SK-N-SH (cell line): ENCODE data around the gene GNG12. TPM values are rescaled to one million over a fixed set of nuclear protein-coding genes. Genes with fewer than 3 reads are reported as not detected.

Experiments used
- CTCF ChIA-PET: fragments of 300-600, 350-600 bp; formaldehyde crosslinking; extraction: SDS; loops from one replicate; lab custom pipeline; 2021; lab: Yijun Ruan, JAX
- POLR2A ChIA-PET: fragments of 350-600 bp; sonication (Branson Sonifier 250); formaldehyde crosslinking; extraction: SDS; loops from one replicate; lab custom pipeline; 2020; ENCODE audit warnings: antibody characterized with exemption, inconsistent platforms; lab: Yijun Ruan, JAX
- DNase-seq: peaks from one replicate; pipeline ENCODE4 v3.0.0; 2012
- H2AFZ ChIP-seq: fragments of 200-600 bp; sonication (generic); 2 replicates; pipeline ENCODE4 v1.8.1; 2016; ENCODE audit warnings: antibody characterized with exemption, mild to moderate bottlenecking, low read depth
- H3F3A ChIP-seq: fragments of 200-600 bp; sonication (generic); replicated peaks from 2 replicates; pipeline ENCODE3; 2016; ENCODE audit warnings: antibody characterized with exemption, mild to moderate bottlenecking; ENCODE audit not compliant: insufficient read depth
- H3K27ac ChIP-seq, 2 experiments: fragments of 200-500 bp in 1 of 2; fragments of 200-600 bp in 1 of 2; sonication (Bioruptor generic) in 1 of 2; sonication (generic), shearing (Covaris generic) in 1 of 2; 2 replicates each; pipeline versions ENCODE4 v1.5.1 to v1.6.1; 2014 to 2016; ENCODE audit warnings: low read depth in 2 of 2, inconsistent platforms in 1 of 2, low read length in 1 of 2, mild to moderate bottlenecking in 1 of 2, mixed read lengths in 1 of 2
- H3K27me3 ChIP-seq: fragments of 200-600 bp; sonication (generic), shearing (Covaris generic); 2 replicates; pipeline ENCODE4 v1.6.1; 2016; ENCODE audit warnings: mixed run types; ENCODE audit not compliant: insufficient read depth
- H3K36me3 ChIP-seq, 2 experiments: fragments of 200-500 bp in 1 of 2; fragments of 200-600 bp in 1 of 2; sonication (Bioruptor generic) in 1 of 2; sonication (generic) in 1 of 2; replicated peaks in 1 of 2; 2 replicates each; pipeline versions ENCODE3 to v1.5.1; 2014 to 2016; ENCODE audit warnings: low read length in 1 of 2, mild to moderate bottlenecking in 1 of 2; ENCODE audit not compliant: insufficient read depth in 2 of 2, control insufficient read depth in 1 of 2
- H3K4me1 ChIP-seq, 2 experiments: fragments of 200-500 bp in 1 of 2; fragments of 200-600 bp in 1 of 2; sonication (Bioruptor generic) in 1 of 2; sonication (generic), shearing (Covaris generic) in 1 of 2; 2 replicates each; pipeline versions ENCODE4 v1.5.1 to v1.6.1; 2014 to 2016; ENCODE audit warnings: low read depth in 1 of 2, low read length in 1 of 2, mixed run types in 1 of 2; ENCODE audit not compliant: insufficient read depth in 2 of 2, control insufficient read depth in 1 of 2
- H3K4me2 ChIP-seq: fragments of 200-600 bp; sonication (generic), shearing (Covaris generic); 2 replicates; pipeline ENCODE4 v1.6.1; 2017; ENCODE audit warnings: mixed run types
- H3K4me3 ChIP-seq, 2 experiments: fragments of 200-500 bp in 1 of 2; fragments of 200-600 bp in 1 of 2; sonication (Bioruptor generic) in 1 of 2; sonication (generic), shearing (Covaris generic) in 1 of 2; 2 replicates each; pipeline versions ENCODE4 v1.5.1 to v1.8.1; 2014 to 2016; ENCODE audit warnings: low read depth in 2 of 2, inconsistent platforms in 1 of 2, low read length in 1 of 2, mild to moderate bottlenecking in 1 of 2, mixed read lengths in 1 of 2, moderate library complexity in 1 of 2
- H3K79me2 ChIP-seq: fragments of 200-600 bp; sonication (generic); 2 replicates; pipeline ENCODE4 v1.8.1; 2017; ENCODE audit warnings: mild to moderate bottlenecking; ENCODE audit not compliant: insufficient read depth
- H3K9ac ChIP-seq: fragments of 200-600 bp; sonication (generic); 2 replicates; pipeline ENCODE4 v1.6.1; 2017; ENCODE audit warnings: mixed run types
- H3K9me2 ChIP-seq: fragments of 200-600 bp; sonication (generic); 2 replicates; pipeline ENCODE4 v1.6.1; 2017; ENCODE audit warnings: mixed run types
- H3K9me3 ChIP-seq: fragments of 200-600 bp; sonication (generic); 2 replicates; pipeline ENCODE4 v1.6.1; 2017; ENCODE audit warnings: mixed run types, mild to moderate bottlenecking, moderate library complexity
- H4K20me1 ChIP-seq: fragments of 200-600 bp; sonication (generic); 2 replicates; pipeline ENCODE4 v1.6.1; 2017; ENCODE audit warnings: mild to moderate bottlenecking, mixed run types; ENCODE audit not compliant: insufficient read depth
- FOSL2 ChIP-seq: IDR thresholded peaks from 2 replicates; pipeline ENCODE4 v1.4.0; 2012; ENCODE audit warnings: low read depth, mild to moderate bottlenecking, moderate library complexity, borderline replicate concordance
- GATA2 ChIP-seq: sonication (generic); formaldehyde crosslinking; IDR thresholded peaks from 2 replicates; pipeline ENCODE4 v1.5.0; 2020; ENCODE audit warnings: mild to moderate bottlenecking, missing genetic modification reagents
- MEF2A ChIP-seq: IDR thresholded peaks from 2 replicates; pipeline ENCODE4 v1.4.0; 2012; ENCODE audit warnings: low read depth, borderline replicate concordance
- MXI1 ChIP-seq: IDR thresholded peaks from 2 replicates; pipeline ENCODE4 v1.6.1; 2012; ENCODE audit warnings: mild to moderate bottlenecking, low read depth, low read length, improper control_type of control experiment
- NFIC ChIP-seq: IDR thresholded peaks from 2 replicates; pipeline ENCODE4 v1.4.0; 2012; ENCODE audit warnings: borderline replicate concordance
- NRF1 ChIP-seq: IDR thresholded peaks from 2 replicates; pipeline ENCODE4 v1.6.1; 2012; ENCODE audit warnings: low read depth, mild to moderate bottlenecking, low read length
- POLR2AphosphoS5 ChIP-seq: IDR thresholded peaks from 2 replicates; pipeline ENCODE4 v1.6.1; 2012; ENCODE audit warnings: low read depth, low read length
- TCF12 ChIP-seq: IDR thresholded peaks from 2 replicates; pipeline ENCODE4 v1.4.0; 2012
- YY1 ChIP-seq: IDR thresholded peaks from 2 replicates; pipeline ENCODE4 v1.4.0; 2012; ENCODE audit warnings: low read depth, mild to moderate bottlenecking
- WGBS: methylation state at CpG from one replicate; pipeline ENCODE4 v1.1.6; 2017; ENCODE audit warnings: low lambda C conversion rate; 5-methylcytosine and 5-hydroxymethylcytosine counted together
- polyA plus RNA-seq, 3 experiments: library from polyadenylated mRNA; depleted of rRNA; stranded (reverse); fragments of >200 nt; gene quantifications; 2 replicates each; pipeline ENCODE4 v1.2.3, GENCODE V29; 2012
- TF ChIP-seq, protein P1 (sequence below): IDR thresholded peaks from 2 replicates; pipeline ENCODE4 v1.6.1; 2012; ENCODE audit warnings: mild to moderate bottlenecking, low read depth, low read length, moderate library complexity

The GNG12 gene
- polyA plus RNA-seq, 1 of the 3 experiments (the other 2 are of a cell fraction): 41.2 TPM

DNA sequence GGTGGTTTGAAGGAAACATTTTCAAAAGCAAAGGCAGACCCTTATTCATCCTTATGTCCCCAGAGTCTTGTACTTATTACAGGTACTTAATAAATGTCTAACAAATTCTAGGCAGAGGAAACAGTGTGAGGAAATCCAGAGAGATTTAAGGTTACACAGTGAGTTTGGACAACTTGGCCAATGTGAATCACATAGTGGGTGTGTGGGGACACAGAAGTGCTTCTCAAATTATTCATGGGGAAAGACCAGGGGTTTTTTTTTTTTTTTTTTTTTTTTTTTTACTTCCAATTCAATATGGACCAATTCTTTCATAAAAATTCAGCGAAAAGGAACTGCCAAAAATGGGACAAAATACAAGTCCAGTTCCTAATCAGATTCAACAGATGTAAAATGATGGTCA is 15.1 kb downstream of the GNG12 start (continued):
- TF ChIP-seq FOSL2: no peak
- no peak for TF ChIP-seq NRF1
- no peak for TF ChIP-seq POLR2AphosphoS5

DNA sequence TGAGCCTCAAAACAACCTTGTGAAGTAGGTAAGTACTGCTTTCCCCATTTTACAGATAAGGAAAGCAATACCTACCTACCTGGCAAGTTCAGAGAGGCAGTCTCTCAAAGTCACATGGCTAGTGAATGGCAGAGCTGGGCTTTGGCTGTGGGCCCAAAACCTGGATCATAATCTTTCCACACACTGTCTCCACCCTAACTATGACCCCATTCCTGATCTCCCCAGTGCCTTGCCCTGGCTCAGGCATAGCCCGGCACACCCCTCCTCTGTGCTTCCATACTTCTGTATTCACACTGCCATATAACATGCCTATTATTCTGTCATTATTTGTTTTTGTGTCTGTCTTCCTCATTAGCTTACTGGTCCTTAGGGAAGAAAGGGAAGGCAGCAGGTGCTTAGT is 15.9 kb downstream of the GNG12 start:
- POLR2A ChIA-PET: no interaction called here
- no peak overlapping the region for H2AFZ ChIP-seq
- no peak overlapping the region for H3K4me2 ChIP-seq
- peaks cover 0 to 13% of the 10 kb centered on the region in 2 experiments; a peak in 2 of 4 replicates for H3K4me1 ChIP-seq
- no peaks in the 10 kb centered on the region for H3K9me3 ChIP-seq
- no peak overlapping the region for H3K4me3 ChIP-seq
- H4K20me1 ChIP-seq: peaks cover 88% of the 10 kb centered on the region
- no peaks in the 10 kb centered on the region for H3F3A ChIP-seq
- no peak for DNase-seq
- no peaks in the 10 kb centered on the region for H3K27me3 ChIP-seq
- H3K9me2 ChIP-seq: no peaks in the 10 kb centered on the region
- no peak overlapping the region for H3K9ac ChIP-seq
- peaks cover 100% of the 10 kb centered on the region for H3K79me2 ChIP-seq
- TF ChIP-seq TCF12 (no peak), POLR2AphosphoS5 (no peak), NFIC (no peak), YY1 (no peak), MXI1 (no peak)
- TF ChIP-seq, all 33 proteins: peak for 0
- CTCF ChIA-PET: interaction anchor here (0.8 to 1.5 kb wide), 2 partner anchors 35 to 303 kb away, joined by 3 read pairs; no protein-coding TSS in a partner anchor
- 100% methylated on average over 1 of the region's 1 CpG for WGBS
- Histone ChIP-seq H3K27ac (no peak overlapping the region), H3K36me3 (peaks cover 2 to 26% of the 10 kb centered on the region in 2 experiments)

DNA sequence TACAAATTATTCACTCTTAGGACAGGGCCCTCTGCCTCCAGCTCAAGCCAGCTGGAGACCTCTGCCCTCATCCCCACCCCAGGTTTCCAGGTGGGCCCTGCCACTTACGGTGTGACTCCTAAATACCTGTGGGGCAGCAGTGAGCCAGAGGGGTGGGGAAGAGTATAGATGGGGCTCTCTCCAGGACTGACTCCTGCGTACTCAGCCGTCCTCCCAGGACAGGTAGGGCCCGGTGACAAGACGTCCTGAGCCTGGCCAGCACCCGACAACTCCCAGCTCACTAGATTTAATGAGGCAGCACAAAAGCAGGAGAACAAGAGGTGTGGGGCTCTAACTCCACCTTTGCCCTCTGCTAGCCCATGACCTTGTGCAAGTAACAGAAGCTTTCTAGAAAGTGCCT is 16.8 kb downstream of the GNG12 start:
- WGBS: 100% methylated on average over 1 of the region's 6 CpGs
- no peaks in the 10 kb centered on the region for H3K9me3 ChIP-seq
- H3K4me2 ChIP-seq: no peak overlapping the region
- no peak for DNase-seq
- H3K9ac ChIP-seq: no peak overlapping the region
- H3K4me3 ChIP-seq: no peak overlapping the region
- H3K27ac ChIP-seq: no peak overlapping the region
- peaks cover 2 to 19% of the 10 kb centered on the region in 2 experiments for H3K36me3 ChIP-seq
- TF ChIP-seq MEF2A (no peak), GATA2 (CRISPR knock-in tag) (no peak)
- TF ChIP-seq, protein P1, sequence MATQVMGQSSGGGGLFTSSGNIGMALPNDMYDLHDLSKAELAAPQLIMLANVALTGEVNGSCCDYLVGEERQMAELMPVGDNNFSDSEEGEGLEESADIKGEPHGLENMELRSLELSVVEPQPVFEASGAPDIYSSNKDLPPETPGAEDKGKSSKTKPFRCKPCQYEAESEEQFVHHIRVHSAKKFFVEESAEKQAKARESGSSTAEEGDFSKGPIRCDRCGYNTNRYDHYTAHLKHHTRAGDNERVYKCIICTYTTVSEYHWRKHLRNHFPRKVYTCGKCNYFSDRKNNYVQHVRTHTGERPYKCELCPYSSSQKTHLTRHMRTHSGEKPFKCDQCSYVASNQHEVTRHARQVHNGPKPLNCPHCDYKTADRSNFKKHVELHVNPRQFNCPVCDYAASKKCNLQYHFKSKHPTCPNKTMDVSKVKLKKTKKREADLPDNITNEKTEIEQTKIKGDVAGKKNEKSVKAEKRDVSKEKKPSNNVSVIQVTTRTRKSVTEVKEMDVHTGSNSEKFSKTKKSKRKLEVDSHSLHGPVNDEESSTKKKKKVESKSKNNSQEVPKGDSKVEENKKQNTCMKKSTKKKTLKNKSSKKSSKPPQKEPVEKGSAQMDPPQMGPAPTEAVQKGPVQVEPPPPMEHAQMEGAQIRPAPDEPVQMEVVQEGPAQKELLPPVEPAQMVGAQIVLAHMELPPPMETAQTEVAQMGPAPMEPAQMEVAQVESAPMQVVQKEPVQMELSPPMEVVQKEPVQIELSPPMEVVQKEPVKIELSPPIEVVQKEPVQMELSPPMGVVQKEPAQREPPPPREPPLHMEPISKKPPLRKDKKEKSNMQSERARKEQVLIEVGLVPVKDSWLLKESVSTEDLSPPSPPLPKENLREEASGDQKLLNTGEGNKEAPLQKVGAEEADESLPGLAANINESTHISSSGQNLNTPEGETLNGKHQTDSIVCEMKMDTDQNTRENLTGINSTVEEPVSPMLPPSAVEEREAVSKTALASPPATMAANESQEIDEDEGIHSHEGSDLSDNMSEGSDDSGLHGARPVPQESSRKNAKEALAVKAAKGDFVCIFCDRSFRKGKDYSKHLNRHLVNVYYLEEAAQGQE: no peak
- peaks cover 0 to 13% of the 10 kb centered on the region in 2 experiments; a peak in 2 of 4 replicates for H3K4me1 ChIP-seq
- H3K9me2 ChIP-seq: no peaks in the 10 kb centered on the region
- H3F3A ChIP-seq: no peaks in the 10 kb centered on the region
- peaks cover 85% of the 10 kb centered on the region for H4K20me1 ChIP-seq
- H3K27me3 ChIP-seq: no peaks in the 10 kb centered on the region
- peaks cover 100% of the 10 kb centered on the region for H3K79me2 ChIP-seq
- H2AFZ ChIP-seq: no peak overlapping the region
- ChIA-PET POLR2A (no interaction called here), CTCF (interaction anchor here (0.8 to 1.5 kb wide), 2 partner anchors 36 to 304 kb away, joined by 3 read pairs; no protein-coding TSS in a partner anchor)
